GM12878 (cell line): ENCODE results near the gene MRPL28. TPM values are rescaled to one million over a fixed set of nuclear protein-coding genes. Genes with fewer than 3 reads are reported as not detected.

Experiments
- BCL11A ChIP-seq: IDR thresholded peaks from 2 replicates; pipeline ENCODE4 v1.6.1; 2011; ENCODE audit warnings: low read depth, low read length
- BHLHE40 ChIP-seq, 2 experiments: fragments of 450-650 bp in 1 of 2; IDR thresholded peaks; 2 replicates each; pipeline ENCODE4 v1.6.1; 2011 to 2017; ENCODE audit warnings: low read depth in 2 of 2, borderline replicate concordance in 1 of 2, improper control_type of control experiment in 1 of 2, low read length in 1 of 2, mild to moderate bottlenecking in 1 of 2
- CREM ChIP-seq: IDR thresholded peaks from 2 replicates; pipeline ENCODE4 v1.6.1; 2014; ENCODE audit warnings: antibody characterized with exemption, low read depth
- CTCF ChIP-seq, 3 experiments: IDR thresholded peaks in 2 of 3; conservative IDR thresholded peaks in 1 of 3; 2 replicates each; pipeline ENCODE4 v1.5.1; 2011; ENCODE audit warnings: low read depth in 3 of 3, low read length in 3 of 3, mild to moderate bottlenecking in 3 of 3, control low read depth in 2 of 3, moderate library complexity in 2 of 3, inconsistent platforms in 1 of 3, mixed read lengths in 1 of 3; ENCODE audit not compliant: control insufficient read depth in 2 of 3, insufficient read depth in 1 of 3; ENCODE audit errors: extremely low read depth in 1 of 3
- EED ChIP-seq: sonication (generic); IDR thresholded peaks from 2 replicates; pipeline ENCODE4 v1.6.1; 2016; ENCODE audit warnings: antibody characterized with exemption, low read depth
- IKZF1 ChIP-seq: fragments of 450-650 bp; conservative IDR thresholded peaks from 2 replicates; pipeline ENCODE4 v1.6.1; 2017; ENCODE audit warnings: antibody characterized with exemption, mild to moderate bottlenecking
- MEF2B ChIP-seq: fragments of 450-650 bp; IDR thresholded peaks from 2 replicates; pipeline ENCODE4 v1.6.1; 2018; ENCODE audit warnings: mild to moderate bottlenecking, moderate library complexity; ENCODE audit not compliant: partially characterized antibody, poor library complexity, severe bottlenecking
- MYB ChIP-seq: fragments of 150-350 bp; IDR thresholded peaks from 2 replicates; pipeline ENCODE4 v1.6.1; 2014; ENCODE audit warnings: mild to moderate bottlenecking, low read depth, low read length, borderline replicate concordance
- NBN ChIP-seq: fragments of 450-650 bp; IDR thresholded peaks from 2 replicates; pipeline ENCODE4 v1.6.1; 2016
- NR2F1 ChIP-seq: fragments of 450-650 bp; conservative IDR thresholded peaks from 2 replicates; pipeline ENCODE4 v1.6.1; 2017; ENCODE audit warnings: mild to moderate bottlenecking
- RAD21 ChIP-seq: IDR thresholded peaks from 2 replicates; pipeline ENCODE4 v1.6.1; 2011; ENCODE audit warnings: mild to moderate bottlenecking, low read depth, low read length, moderate library complexity; ENCODE audit not compliant: insufficient read depth
- RFX5 ChIP-seq: IDR thresholded peaks from 2 replicates; pipeline ENCODE4 v1.6.1; 2011; ENCODE audit warnings: low read depth, low read length, improper control_type of control experiment
- polyA plus RNA-seq, 11 experiments: library from polyadenylated mRNA; depleted of rRNA in 4 of 11; unstranded in 6 of 11; stranded (reverse) in 5 of 11; fragments of >200 nt; fragmentation: Nextera tagmentation in 4 of 11; fragmentation: Illumina TruSeq in 1 of 11; extraction: Ambion mirVana in 4 of 11; extraction: Trizol in 1 of 11; gene quantifications; 1 replicate in 1 of 11; 2 replicates in 10 of 11; pipeline versions ENCODE4 v1.2.1 to v1.2.3, GENCODE V29; 2011 to 2016; ENCODE audit warnings: inconsistent platforms in 2 of 11, missing spikeins in 2 of 11, low read depth in 1 of 11
- total RNA-seq, 4 experiments: library from RNA; depleted of rRNA in 3 of 4; stranded (reverse); fragments of >200 nt in 3 of 4; fragmentation: Illumina TruSeq in 1 of 4; extraction: Trizol in 1 of 4; gene quantifications; 2 replicates each; pipeline versions ENCODE4 v1.2.1 to v1.2.3, GENCODE V29; 2013 to 2021
- TF ChIP-seq, protein P1 (sequence below): fragments of 450-650 bp; IDR thresholded peaks from 2 replicates; pipeline ENCODE4 v1.6.1; 2016; ENCODE audit warnings: mild to moderate bottlenecking, moderate library complexity, borderline replicate concordance
- TF ChIP-seq, protein P2 (sequence below): IDR thresholded peaks from 2 replicates; pipeline ENCODE4 v1.6.1; 2012; ENCODE audit warnings: improper control_type of control experiment, low read depth, low read length; ENCODE audit not compliant: insufficient replicate concordance
- TF ChIP-seq, protein P3 (sequence below): fragments of 450-650 bp; conservative IDR thresholded peaks from 2 replicates; pipeline ENCODE4 v1.6.1; 2017; ENCODE audit warnings: mild to moderate bottlenecking, moderate library complexity

MRPL28 gene
- total and polyA plus RNA-seq, 10 of the 15 experiments (the other 5 are each of a cell fraction or from before 2014, with no cell fraction given), result 1.6 to 185 (median 110) TPM

DNA sequence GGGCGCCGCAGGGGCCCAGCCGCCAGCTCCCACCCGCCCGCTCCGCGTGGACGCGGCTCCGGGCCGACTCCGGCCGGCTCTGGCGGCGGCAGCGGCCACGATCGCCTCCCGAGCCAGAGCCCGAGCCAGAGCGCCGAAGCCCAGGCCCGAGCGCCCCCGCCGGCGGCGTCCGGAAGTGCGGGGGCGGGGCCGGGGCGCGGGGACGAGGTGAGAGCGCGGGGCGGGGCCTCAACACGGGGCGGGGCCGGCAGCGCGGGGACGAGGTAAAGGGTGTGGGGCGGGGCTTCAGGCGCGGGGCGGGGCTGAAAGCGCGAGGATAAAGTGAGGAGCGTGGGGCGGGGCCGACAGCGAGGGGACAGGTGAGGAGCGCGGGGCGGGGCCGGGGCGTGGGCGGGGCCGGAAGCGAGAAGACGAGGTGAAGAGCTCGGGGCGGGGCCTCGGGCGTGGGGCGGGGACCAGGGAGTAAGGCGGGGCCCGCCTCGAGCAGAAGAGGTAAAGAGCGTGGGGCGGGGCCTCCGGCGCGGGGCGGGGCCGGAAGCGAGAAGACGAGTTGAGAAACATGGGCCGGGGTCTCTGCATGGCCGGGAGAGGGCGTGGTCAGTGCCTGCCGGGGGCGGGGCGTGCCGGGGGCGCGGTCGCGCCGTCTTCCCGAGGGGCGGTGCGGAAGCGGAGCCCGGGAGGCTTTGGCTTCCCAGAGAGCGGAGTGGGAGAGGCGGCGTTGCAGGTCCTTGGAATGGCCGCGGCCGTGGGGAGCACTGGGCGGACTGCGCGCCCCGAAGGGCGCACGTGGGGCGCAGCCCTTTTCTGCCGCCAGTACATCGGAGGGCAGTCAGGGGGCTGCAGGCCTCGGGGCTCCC is 17.6 kb downstream of the MRPL28 start, which contains the start of gene AXIN1 (continued):
- TF ChIP-seq MEF2B (no peak), MYB (no peak), NR2F1 (no peak), IKZF1 (peak; percentile 46), EED (no peak), CREM (no peak), RAD21 (peak; percentile 66), BHLHE40 (IDR thresholded peaks at IDR 0.05; ENCODE audit: borderline replicate concordance in 1 of 2, low read depth in 2 of 2, low read length in 1 of 2) (peak in 1 of 2 experiments; percentile 61; a peak in 2 of 4 replicates), BCL11A (no peak), NBN (no peak), CTCF (IDR thresholded peaks at IDR 0.05 in 2 of 3, conservative IDR thresholded peaks at IDR 0.05 in 1 of 3; ENCODE audit: control insufficient read depth in 2 of 3, extremely low read depth in 1 of 3, insufficient read depth in 1 of 3, low read depth in 3 of 3, low read length in 3 of 3) (peak; percentile 29 to 57 (median 55); a peak in 4 of 6 replicates), RFX5 (no peak)
- TF ChIP-seq, protein P1, sequence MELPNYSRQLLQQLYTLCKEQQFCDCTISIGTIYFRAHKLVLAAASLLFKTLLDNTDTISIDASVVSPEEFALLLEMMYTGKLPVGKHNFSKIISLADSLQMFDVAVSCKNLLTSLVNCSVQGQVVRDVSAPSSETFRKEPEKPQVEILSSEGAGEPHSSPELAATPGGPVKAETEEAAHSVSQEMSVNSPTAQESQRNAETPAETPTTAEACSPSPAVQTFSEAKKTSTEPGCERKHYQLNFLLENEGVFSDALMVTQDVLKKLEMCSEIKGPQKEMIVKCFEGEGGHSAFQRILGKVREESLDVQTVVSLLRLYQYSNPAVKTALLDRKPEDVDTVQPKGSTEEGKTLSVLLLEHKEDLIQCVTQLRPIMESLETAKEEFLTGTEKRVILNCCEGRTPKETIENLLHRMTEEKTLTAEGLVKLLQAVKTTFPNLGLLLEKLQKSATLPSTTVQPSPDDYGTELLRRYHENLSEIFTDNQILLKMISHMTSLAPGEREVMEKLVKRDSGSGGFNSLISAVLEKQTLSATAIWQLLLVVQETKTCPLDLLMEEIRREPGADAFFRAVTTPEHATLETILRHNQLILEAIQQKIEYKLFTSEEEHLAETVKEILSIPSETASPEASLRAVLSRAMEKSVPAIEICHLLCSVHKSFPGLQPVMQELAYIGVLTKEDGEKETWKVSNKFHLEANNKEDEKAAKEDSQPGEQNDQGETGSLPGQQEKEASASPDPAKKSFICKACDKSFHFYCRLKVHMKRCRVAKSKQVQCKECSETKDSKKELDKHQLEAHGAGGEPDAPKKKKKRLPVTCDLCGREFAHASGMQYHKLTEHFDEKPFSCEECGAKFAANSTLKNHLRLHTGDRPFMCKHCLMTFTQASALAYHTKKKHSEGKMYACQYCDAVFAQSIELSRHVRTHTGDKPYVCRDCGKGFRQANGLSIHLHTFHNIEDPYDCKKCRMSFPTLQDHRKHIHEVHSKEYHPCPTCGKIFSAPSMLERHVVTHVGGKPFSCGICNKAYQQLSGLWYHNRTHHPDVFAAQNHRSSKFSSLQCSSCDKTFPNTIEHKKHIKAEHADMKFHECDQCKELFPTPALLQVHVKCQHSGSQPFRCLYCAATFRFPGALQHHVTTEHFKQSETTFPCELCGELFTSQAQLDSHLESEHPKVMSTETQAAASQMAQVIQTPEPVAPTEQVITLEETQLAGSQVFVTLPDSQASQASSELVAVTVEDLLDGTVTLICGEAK, result no peak
- TF ChIP-seq, protein P2, sequence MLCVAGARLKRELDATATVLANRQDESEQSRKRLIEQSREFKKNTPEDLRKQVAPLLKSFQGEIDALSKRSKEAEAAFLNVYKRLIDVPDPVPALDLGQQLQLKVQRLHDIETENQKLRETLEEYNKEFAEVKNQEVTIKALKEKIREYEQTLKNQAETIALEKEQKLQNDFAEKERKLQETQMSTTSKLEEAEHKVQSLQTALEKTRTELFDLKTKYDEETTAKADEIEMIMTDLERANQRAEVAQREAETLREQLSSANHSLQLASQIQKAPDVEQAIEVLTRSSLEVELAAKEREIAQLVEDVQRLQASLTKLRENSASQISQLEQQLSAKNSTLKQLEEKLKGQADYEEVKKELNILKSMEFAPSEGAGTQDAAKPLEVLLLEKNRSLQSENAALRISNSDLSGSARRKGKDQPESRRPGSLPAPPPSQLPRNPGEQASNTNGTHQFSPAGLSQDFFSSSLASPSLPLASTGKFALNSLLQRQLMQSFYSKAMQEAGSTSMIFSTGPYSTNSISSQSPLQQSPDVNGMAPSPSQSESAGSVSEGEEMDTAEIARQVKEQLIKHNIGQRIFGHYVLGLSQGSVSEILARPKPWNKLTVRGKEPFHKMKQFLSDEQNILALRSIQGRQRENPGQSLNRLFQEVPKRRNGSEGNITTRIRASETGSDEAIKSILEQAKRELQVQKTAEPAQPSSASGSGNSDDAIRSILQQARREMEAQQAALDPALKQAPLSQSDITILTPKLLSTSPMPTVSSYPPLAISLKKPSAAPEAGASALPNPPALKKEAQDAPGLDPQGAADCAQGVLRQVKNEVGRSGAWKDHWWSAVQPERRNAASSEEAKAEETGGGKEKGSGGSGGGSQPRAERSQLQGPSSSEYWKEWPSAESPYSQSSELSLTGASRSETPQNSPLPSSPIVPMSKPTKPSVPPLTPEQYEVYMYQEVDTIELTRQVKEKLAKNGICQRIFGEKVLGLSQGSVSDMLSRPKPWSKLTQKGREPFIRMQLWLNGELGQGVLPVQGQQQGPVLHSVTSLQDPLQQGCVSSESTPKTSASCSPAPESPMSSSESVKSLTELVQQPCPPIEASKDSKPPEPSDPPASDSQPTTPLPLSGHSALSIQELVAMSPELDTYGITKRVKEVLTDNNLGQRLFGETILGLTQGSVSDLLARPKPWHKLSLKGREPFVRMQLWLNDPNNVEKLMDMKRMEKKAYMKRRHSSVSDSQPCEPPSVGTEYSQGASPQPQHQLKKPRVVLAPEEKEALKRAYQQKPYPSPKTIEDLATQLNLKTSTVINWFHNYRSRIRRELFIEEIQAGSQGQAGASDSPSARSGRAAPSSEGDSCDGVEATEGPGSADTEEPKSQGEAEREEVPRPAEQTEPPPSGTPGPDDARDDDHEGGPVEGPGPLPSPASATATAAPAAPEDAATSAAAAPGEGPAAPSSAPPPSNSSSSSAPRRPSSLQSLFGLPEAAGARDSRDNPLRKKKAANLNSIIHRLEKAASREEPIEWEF, result no peak
- TF ChIP-seq, protein P3, sequence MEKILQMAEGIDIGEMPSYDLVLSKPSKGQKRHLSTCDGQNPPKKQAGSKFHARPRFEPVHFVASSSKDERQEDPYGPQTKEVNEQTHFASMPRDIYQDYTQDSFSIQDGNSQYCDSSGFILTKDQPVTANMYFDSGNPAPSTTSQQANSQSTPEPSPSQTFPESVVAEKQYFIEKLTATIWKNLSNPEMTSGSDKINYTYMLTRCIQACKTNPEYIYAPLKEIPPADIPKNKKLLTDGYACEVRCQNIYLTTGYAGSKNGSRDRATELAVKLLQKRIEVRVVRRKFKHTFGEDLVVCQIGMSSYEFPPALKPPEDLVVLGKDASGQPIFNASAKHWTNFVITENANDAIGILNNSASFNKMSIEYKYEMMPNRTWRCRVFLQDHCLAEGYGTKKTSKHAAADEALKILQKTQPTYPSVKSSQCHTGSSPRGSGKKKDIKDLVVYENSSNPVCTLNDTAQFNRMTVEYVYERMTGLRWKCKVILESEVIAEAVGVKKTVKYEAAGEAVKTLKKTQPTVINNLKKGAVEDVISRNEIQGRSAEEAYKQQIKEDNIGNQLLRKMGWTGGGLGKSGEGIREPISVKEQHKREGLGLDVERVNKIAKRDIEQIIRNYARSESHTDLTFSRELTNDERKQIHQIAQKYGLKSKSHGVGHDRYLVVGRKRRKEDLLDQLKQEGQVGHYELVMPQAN, result no peak
